ENCODE results near the gene IRS1.
"Not testable (repeated sequence)": the region's sequence is repeated elsewhere in the genome, so short reads cannot be mapped to it uniquely, and the experiment has no call there.

Gene IRS1

DNA sequence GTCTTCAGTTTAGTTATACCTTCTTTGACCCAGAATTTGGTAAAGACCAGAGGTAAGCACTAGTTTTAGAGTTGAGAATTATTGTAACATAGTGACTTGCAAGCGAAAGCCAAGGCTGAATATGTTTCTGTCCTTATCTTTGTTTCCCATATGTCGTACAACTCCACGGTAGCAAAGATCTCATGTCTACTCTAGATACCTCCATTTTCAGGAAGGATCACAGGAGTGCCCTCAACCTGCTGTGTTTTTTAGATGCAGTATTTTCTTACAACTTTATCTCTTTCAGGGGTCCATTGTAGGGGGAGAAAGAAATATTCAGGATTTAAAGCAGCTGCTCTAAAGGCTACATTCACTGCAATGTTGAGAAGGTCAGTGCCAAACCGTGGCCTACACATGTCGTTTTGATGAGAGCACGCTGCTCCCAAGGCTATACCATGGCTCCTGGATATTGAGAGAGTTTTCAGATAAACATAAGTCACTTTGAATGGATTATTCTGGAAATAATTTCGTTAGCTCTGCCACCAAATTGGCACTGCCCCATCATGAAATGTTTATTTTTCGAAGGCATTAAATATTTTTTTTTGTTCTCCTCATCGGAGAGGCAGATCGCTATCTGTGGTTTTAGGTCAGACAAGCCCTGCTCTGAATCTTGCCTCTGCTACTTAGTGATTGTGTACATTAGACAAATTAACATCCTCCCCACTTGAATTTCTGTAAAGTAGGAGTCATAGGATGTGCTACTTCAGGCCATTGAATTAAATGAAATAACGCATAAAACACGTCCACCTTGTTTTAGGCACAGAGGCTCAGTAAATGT, 38.4 kb upstream of the IRS1 start:
- peak overlapping the region; percentile 92 for H3K4me3 ChIP-seq (ENCODE audit: low read depth, low read length)
- H3K4me1 ChIP-seq (ENCODE audit: control insufficient read depth, insufficient read depth, low read length, unreplicated experiment): peaks cover 29% of the 10 kb centered on the region
- no peaks in the 10 kb centered on the region for H3K36me3 ChIP-seq (ENCODE audit: insufficient read depth, low read length)
- H3K27ac ChIP-seq (ENCODE audit: low read depth, low read length): no peak overlapping the region
- no peaks in the 10 kb centered on the region for H3K27me3 ChIP-seq (ENCODE audit: insufficient read depth, low read length)
- H3K79me2 ChIP-seq (ENCODE audit: control insufficient read depth, insufficient read depth, low read length, unreplicated experiment): peaks cover 40% of the 10 kb centered on the region
- no peak overlapping the region for H2AFZ ChIP-seq (ENCODE audit: low read length, unreplicated experiment)

DNA sequence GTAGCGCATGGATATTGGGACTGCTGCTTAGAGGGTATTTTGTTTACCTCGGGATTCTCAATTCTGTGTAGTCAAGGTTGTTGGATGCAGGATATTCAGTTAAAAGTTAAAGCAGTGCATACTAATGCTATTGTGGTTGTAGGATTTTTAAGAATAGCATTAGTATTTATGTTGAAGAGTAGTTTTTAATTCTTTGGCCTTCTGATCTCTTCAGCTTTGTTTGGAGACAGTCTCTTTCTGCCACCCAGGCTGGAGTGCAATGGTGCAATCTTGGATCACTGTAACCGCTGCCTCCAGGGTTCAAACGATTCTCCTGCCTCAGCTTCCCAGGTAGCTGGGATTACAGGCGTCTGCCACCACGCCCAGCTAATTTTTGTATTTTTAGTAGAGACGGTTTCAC, 37.7 kb upstream of the IRS1 start:
- H3K27ac ChIP-seq (ENCODE audit: low read depth, low read length): 0 out of 2 replicates have a peak overlapping the region, but pooled peaks have one; percentile 91
- H3K4me1 ChIP-seq (ENCODE audit: control insufficient read depth, insufficient read depth, low read length, unreplicated experiment): peaks cover 29% of the 10 kb centered on the region
- H3K36me3 ChIP-seq (ENCODE audit: insufficient read depth, low read length): no peaks in the 10 kb centered on the region
- H2AFZ ChIP-seq (ENCODE audit: low read length, unreplicated experiment): no peak overlapping the region
- H3K79me2 ChIP-seq (ENCODE audit: control insufficient read depth, insufficient read depth, low read length, unreplicated experiment): peaks cover 40% of the 10 kb centered on the region
- peak overlapping the region; percentile 92 for H3K4me3 ChIP-seq (ENCODE audit: low read depth, low read length)
- H3K27me3 ChIP-seq (ENCODE audit: insufficient read depth, low read length): no peaks in the 10 kb centered on the region

DNA sequence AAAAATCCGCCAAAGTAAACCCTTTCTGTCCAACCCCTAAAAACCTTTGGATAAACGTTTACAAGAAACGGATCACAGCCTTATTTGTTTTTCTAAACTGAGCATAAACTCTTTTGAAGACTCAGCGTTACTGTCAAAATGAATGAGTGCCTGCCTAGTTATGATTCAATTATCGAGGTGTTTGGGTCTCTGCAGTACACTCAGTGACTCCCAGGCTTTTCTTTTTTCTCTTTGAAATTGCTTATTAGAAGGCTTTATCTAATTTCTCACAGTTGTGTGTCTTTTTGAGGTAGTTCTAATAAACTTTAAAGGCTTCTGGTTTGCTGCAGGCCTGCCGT, 36.9 kb upstream of the IRS1 start:
- Histone ChIP-seq H2AFZ (ENCODE audit: low read length, unreplicated experiment) (peak overlapping the region; percentile 67), H3K79me2 (ENCODE audit: control insufficient read depth, insufficient read depth, low read length, unreplicated experiment) (peaks cover 40% of the 10 kb centered on the region), H3K4me1 (ENCODE audit: control insufficient read depth, insufficient read depth, low read length, unreplicated experiment) (peaks cover 29% of the 10 kb centered on the region), H3K27ac (ENCODE audit: low read depth, low read length) (peak overlapping the region; percentile 91), H3K27me3 (ENCODE audit: insufficient read depth, low read length) (no peaks in the 10 kb centered on the region), H3K36me3 (ENCODE audit: insufficient read depth, low read length) (no peaks in the 10 kb centered on the region), H3K4me3 (ENCODE audit: low read depth, low read length) (peak overlapping the region; percentile 92)

DNA sequence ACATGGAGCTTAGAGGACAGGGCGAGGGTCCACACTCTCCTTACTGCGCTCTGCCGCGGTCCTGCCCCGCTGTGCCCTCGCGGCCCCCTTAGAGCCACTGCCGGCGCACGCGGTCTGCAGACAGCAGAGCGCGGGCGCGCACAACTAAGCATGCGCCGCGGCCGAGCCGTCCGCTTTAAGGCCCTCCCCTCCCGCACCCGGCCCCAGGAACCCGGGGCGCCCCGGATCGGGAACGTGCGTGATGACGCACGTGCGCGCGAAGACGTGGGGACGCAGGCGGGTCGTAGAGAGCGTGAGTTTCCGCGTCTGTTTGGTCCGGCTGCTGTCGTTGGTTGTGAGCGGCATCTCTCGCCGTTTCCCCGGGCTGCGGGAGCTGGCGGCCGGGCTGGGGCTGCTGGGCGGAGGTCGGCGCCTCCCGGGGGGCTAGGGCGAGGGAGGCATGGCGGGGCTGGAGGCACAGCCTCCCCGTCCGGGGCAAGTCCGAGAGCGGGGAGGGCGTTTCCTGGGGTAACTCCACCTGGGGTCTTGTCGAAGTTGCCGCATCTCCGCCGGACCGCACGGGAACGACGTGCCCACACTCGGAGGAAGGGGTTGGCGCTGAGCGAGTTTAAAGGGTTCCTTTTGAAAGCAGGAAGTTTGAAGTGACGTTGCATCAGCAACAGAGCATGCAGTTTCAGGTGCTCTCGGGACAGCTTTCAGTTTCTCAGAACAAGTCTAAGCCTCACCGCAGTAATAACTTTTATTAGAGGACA, 36.4 kb upstream of the IRS1 start, which contains the start of gene RHBDD1:
TSS of gene RHBDD1 (plus strand) at position 259 of the 752 bp plus-strand sequence. CDS start 28,640 bp downstream, outside the sequence.
- H3K79me2 ChIP-seq (ENCODE audit: control insufficient read depth, insufficient read depth, low read length, unreplicated experiment): peaks cover 40% of the 10 kb centered on the region
- H2AFZ ChIP-seq (ENCODE audit: low read length, unreplicated experiment): peak within 1 kb of the TSS; percentile 95
- H3K4me3 ChIP-seq (ENCODE audit: low read depth, low read length): peak within 1 kb of the TSS; percentile 92
- H3K27me3 ChIP-seq (ENCODE audit: insufficient read depth, low read length): no peaks in the 10 kb centered on the region
- peaks cover 29% of the 10 kb centered on the region for H3K4me1 ChIP-seq (ENCODE audit: control insufficient read depth, insufficient read depth, low read length, unreplicated experiment)
- no peaks in the 10 kb centered on the region for H3K36me3 ChIP-seq (ENCODE audit: insufficient read depth, low read length)
- H3K27ac ChIP-seq (ENCODE audit: low read depth, low read length): peak within 1 kb of the TSS; percentile 91

DNA sequence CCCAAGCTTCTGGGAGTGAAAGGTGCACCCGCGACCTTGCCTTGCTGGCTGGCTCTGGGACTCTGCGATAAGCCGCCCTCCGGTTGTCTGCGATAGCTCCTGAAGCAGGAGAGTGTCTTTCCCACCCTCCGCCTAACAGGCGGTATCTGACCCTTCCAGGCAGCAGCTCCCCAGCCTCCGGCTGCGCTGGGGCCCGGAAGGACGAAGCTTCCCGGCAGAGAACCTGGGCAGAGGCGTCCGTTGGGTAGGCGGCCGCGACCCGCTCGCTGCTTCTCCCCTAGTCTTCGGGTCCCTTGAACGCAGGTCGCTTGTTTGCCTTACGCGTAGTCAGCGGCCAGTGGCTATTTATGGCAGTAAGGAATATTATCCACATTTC, 35.8 kb upstream of the IRS1 start:
- Histone ChIP-seq H3K4me1 (ENCODE audit: control insufficient read depth, insufficient read depth, low read length, unreplicated experiment) (peaks cover 29% of the 10 kb centered on the region), H3K27ac (ENCODE audit: low read depth, low read length) (peak overlapping the region; percentile 91), H2AFZ (ENCODE audit: low read length, unreplicated experiment) (peak overlapping the region; percentile 95)

DNA sequence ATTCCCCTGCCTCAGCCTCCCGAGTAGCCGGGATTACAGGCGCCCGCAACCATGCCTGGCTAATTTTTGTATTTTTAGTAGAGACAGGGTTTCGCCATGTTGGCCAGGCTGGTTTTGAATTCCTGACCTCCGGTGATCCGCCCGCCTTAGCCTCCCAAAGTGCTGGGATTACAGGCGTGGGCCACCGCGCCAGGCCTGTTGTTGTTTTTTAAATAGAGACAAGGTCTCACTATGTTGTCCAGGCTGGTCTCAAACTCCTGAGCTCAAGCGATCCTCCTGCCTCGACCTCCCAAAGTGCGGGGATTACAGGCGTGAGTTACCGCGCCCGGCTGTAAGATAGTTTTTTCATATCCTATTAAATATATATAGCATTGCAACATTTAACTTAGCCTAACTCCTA, 35.3 kb upstream of the IRS1 start:
- not testable (repeated sequence) for H3K27me3 ChIP-seq (ENCODE audit: insufficient read depth, low read length); H2AFZ ChIP-seq (ENCODE audit: low read length, unreplicated experiment); H3K36me3 ChIP-seq (ENCODE audit: insufficient read depth, low read length); H3K27ac ChIP-seq (ENCODE audit: low read depth, low read length)
- H3K4me1 ChIP-seq (ENCODE audit: control insufficient read depth, insufficient read depth, low read length, unreplicated experiment): peaks cover 29% of the 10 kb centered on the region
- H3K4me3 ChIP-seq (ENCODE audit: low read depth, low read length): peak overlapping the region; percentile 92
- H3K79me2 ChIP-seq (ENCODE audit: control insufficient read depth, insufficient read depth, low read length, unreplicated experiment): peaks cover 40% of the 10 kb centered on the region

More for the DNA sequence above, 35.8 kb upstream of the IRS1 start:
- H3K4me3 ChIP-seq (ENCODE audit: low read depth, low read length): peak overlapping the region; percentile 92
- no peaks in the 10 kb centered on the region for H3K36me3 ChIP-seq (ENCODE audit: insufficient read depth, low read length)
- H3K27me3 ChIP-seq (ENCODE audit: insufficient read depth, low read length): no peaks in the 10 kb centered on the region
- peaks cover 40% of the 10 kb centered on the region for H3K79me2 ChIP-seq (ENCODE audit: control insufficient read depth, insufficient read depth, low read length, unreplicated experiment)

DNA sequence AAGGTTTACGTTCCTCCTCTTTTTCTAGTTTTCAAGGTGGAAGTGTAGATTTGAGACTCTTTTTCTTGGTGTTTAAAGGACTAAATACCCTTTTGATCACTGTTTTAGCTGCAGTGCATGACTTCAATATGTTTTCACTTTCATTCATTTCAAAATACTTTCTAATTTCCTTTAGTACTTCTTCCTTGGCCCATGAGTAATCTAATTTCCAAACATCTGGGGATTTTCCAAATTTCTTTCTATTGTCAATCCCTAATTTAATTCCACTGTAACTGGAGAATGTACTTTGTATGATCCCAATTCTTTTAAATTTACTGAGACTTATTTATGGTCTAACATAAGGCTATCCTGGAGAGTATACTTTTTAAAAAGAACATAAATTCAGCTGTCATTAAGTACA, 32.4 kb upstream of the IRS1 start:
- H2AFZ ChIP-seq (ENCODE audit: low read length, unreplicated experiment): no peak overlapping the region
- no peak overlapping the region for H3K4me3 ChIP-seq (ENCODE audit: low read depth, low read length)
- no peaks in the 10 kb centered on the region for H3K36me3 ChIP-seq (ENCODE audit: insufficient read depth, low read length)
- H3K27me3 ChIP-seq (ENCODE audit: insufficient read depth, low read length): no peaks in the 10 kb centered on the region
- H3K27ac ChIP-seq (ENCODE audit: low read depth, low read length): no peak overlapping the region
- H3K79me2 ChIP-seq (ENCODE audit: control insufficient read depth, insufficient read depth, low read length, unreplicated experiment): peaks cover 27% of the 10 kb centered on the region
- H3K4me1 ChIP-seq (ENCODE audit: control insufficient read depth, insufficient read depth, low read length, unreplicated experiment): peaks cover 9% of the 10 kb centered on the region

DNA sequence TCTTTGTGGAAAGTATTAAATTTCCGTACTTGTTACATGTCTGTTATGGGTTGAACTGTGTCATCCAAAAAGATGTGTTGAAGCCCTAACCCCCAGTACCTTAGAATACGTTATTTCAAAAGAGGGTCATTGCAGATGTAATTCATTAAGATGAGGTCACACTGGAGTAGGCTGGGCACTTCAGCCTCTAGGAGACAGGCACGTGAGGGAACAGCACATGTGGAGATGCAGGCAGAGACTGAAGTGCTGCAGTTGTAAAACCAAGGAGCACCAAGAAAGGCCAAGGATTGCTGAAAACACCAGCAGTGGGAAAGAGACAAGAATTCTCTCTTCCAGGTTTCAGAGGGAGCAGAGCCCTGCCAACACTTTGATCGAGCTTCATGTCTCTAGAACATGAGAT, 31.6 kb upstream of the IRS1 start:
- Histone ChIP-seq H3K79me2 (ENCODE audit: control insufficient read depth, insufficient read depth, low read length, unreplicated experiment) (peaks cover 24% of the 10 kb centered on the region), H3K4me1 (ENCODE audit: control insufficient read depth, insufficient read depth, low read length, unreplicated experiment) (peaks cover 8% of the 10 kb centered on the region), H3K36me3 (ENCODE audit: insufficient read depth, low read length) (no peaks in the 10 kb centered on the region), H3K27me3 (ENCODE audit: insufficient read depth, low read length) (no peaks in the 10 kb centered on the region), H2AFZ (ENCODE audit: low read length, unreplicated experiment) (no peak overlapping the region), H3K27ac (ENCODE audit: low read depth, low read length) (no peak overlapping the region), H3K4me3 (ENCODE audit: low read depth, low read length) (no peak overlapping the region)

DNA sequence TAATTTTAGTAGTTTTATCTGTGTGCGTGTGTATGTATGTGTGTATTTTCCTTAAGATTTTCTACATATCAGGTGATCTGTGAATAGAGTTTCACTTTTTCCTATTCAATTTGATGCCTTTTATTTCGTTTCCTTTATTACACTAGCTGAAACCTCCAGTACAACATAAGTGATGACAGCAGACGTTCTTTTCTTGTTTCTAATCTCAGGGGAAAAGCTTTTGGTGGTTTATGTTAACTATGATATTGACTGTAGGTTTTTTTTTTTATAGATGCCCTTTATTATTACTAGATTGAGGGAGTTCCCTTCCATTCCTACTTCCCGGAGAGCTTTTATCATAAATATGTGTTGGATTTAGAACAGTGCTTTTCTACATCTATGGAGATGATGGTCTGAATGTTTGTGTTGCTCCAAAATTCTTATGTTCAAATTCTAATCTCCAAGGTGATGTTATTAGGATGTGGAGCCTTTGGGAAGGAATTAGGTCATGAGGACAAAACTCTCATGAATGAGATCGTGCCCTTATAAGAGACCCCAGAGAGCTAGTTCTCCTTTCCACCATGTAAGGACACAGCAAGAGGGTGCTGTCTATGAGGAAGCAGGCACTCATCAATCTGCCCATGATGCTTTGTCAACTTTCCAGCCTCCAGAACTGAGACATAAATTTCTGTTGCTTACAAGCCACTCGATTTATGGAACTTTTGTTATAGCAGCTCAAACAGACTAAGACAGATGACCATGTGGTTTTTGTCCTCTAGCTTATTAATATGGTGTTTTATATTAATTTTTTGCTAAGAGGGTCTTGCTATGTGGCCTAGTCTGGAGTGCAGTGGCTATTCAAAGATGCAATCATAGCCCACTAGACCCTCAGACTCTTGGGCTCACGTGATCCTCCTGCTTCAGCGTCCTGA, 30.4 kb upstream of the IRS1 start:
- H3K27ac ChIP-seq (ENCODE audit: low read depth, low read length): no peak overlapping the region
- no peak overlapping the region for H2AFZ ChIP-seq (ENCODE audit: low read length, unreplicated experiment)
- peaks cover 17% of the 10 kb centered on the region for H3K79me2 ChIP-seq (ENCODE audit: control insufficient read depth, insufficient read depth, low read length, unreplicated experiment)
- H3K36me3 ChIP-seq (ENCODE audit: insufficient read depth, low read length): no peaks in the 10 kb centered on the region
- peaks cover 8% of the 10 kb centered on the region for H3K4me1 ChIP-seq (ENCODE audit: control insufficient read depth, insufficient read depth, low read length, unreplicated experiment)
- H3K4me3 ChIP-seq (ENCODE audit: low read depth, low read length): no peak overlapping the region
- no peaks in the 10 kb centered on the region for H3K27me3 ChIP-seq (ENCODE audit: insufficient read depth, low read length)

DNA sequence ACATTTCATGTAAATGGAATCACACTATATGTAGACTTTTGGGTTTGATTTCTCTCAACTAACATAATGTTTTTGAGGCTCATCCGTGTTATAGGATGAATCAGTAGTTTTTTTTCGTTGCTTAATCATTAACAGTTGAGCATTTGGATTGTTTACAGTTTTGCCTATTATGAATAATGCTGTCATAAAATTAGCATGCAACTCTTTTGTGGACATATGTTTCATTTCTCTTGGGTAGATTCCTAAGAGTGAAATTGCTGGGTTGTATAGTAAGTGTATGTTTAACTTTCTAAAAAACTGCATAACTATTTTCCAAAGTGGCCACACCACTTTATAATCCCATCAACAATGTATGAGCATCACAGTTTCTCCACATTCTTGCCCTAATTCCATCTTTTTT, 28.6 kb upstream of the IRS1 start:
- Histone ChIP-seq H3K27me3 (ENCODE audit: insufficient read depth, low read length) (no peaks in the 10 kb centered on the region), H3K4me3 (ENCODE audit: low read depth, low read length) (no peak overlapping the region), H3K27ac (ENCODE audit: low read depth, low read length) (no peak overlapping the region), H3K79me2 (ENCODE audit: control insufficient read depth, insufficient read depth, low read length, unreplicated experiment) (peaks cover under 1% of the 10 kb centered on the region), H3K36me3 (ENCODE audit: insufficient read depth, low read length) (no peaks in the 10 kb centered on the region), H3K4me1 (ENCODE audit: control insufficient read depth, insufficient read depth, low read length, unreplicated experiment) (no peaks in the 10 kb centered on the region), H2AFZ (ENCODE audit: low read length, unreplicated experiment) (no peak overlapping the region)
